ENCODE data around the gene CCDC28A. TPM values are rescaled to one million over a fixed set of nuclear protein-coding genes. Genes with fewer than 3 reads are reported as not detected.

Gene CCDC28A
- polyA plus RNA-seq, 3 donors: 16.6 to 53.3 (median 42.6) TPM

DNA sequence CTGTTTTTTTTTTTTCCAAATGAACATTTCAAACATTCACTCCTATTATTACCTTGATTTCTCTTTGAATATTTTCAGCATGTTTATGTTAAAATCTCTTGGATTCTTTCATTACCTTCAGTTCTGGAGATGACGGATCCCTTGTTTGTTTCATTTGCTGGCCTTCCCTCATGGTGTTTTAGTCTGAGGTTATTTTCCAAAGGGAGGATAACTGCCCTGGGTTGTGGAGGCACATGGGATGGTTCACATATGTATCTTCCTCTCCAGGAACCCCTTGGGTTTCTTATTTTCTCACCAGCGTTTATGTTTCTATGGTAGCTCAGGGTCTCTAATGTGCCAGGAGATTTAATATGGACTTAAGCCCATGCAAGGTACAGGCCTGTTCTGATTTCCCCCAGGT is 58.6 kb downstream of the CCDC28A start:
- no peaks in the 10 kb centered on the region for H3K27me3 ChIP-seq (ENCODE audit: control insufficient read depth in 2 of 2, insufficient read depth in 2 of 2, low read length in 2 of 2)
- no peaks in the 10 kb centered on the region for H4K20me1 ChIP-seq (ENCODE audit: insufficient read depth, low read length)
- H3K9me3 ChIP-seq (replicated peaks in 1 of 2; ENCODE audit: control insufficient read depth in 1 of 2, insufficient read depth in 1 of 2, low read length in 2 of 2): no peaks in the 10 kb centered on the region
- H3K4me1 Mint-ChIP-seq: no peaks in the 10 kb centered on the region
- peaks cover 0 to 12% (median 4%) of the 10 kb centered on the region in 7 donors for H3K9me3 Mint-ChIP-seq
- WGBS (ENCODE audit: insufficient coverage): no CpG with 5 or more reads among the region's 2 CpGs
- H3K9ac ChIP-seq (ENCODE audit: insufficient read depth, low read length, poor library complexity, severe bottlenecking): no peak overlapping the region
- TF ChIP-seq, protein P1, sequence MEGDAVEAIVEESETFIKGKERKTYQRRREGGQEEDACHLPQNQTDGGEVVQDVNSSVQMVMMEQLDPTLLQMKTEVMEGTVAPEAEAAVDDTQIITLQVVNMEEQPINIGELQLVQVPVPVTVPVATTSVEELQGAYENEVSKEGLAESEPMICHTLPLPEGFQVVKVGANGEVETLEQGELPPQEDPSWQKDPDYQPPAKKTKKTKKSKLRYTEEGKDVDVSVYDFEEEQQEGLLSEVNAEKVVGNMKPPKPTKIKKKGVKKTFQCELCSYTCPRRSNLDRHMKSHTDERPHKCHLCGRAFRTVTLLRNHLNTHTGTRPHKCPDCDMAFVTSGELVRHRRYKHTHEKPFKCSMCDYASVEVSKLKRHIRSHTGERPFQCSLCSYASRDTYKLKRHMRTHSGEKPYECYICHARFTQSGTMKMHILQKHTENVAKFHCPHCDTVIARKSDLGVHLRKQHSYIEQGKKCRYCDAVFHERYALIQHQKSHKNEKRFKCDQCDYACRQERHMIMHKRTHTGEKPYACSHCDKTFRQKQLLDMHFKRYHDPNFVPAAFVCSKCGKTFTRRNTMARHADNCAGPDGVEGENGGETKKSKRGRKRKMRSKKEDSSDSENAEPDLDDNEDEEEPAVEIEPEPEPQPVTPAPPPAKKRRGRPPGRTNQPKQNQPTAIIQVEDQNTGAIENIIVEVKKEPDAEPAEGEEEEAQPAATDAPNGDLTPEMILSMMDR (IDR thresholded peaks at IDR 0.05): no peak
- no peak overlapping the region for H3K4me3 ChIP-seq (replicated peaks in 1 of 3; ENCODE audit: low read depth in 2 of 3, low read length in 3 of 3)
- H3K27ac Mint-ChIP-seq: no peak overlapping the region
- no peaks in the 10 kb centered on the region for H3K36me3 ChIP-seq (replicated peaks in 1 of 2; ENCODE audit: control insufficient read depth in 1 of 2, insufficient read depth in 2 of 2, low read length in 2 of 2)
- peaks cover 0 to 3% (median under 1%) of the 10 kb centered on the region in 3 donors for H3K27me3 Mint-ChIP-seq (ENCODE audit: low read depth in 3 of 3)
- no peaks in the 10 kb centered on the region for H3K4me1 ChIP-seq (ENCODE audit: control insufficient read depth in 1 of 2, insufficient read depth in 2 of 2, low read length in 2 of 2)
- no peak overlapping the region for H2AFZ ChIP-seq (ENCODE audit: insufficient read depth, low read depth, low read length, poor library complexity, severe bottlenecking)
- intact Hi-C loops (cut with micrococcal nuclease): no loop called here
- H3K4me2 ChIP-seq (replicated peaks; ENCODE audit: extremely low read depth, low read length, poor library complexity, severe bottlenecking): no peak overlapping the region
- H3K79me2 ChIP-seq (ENCODE audit: insufficient read depth, low read length): no peaks in the 10 kb centered on the region
- no peak for DNase-seq
- no peak overlapping the region for H3K27ac ChIP-seq (ENCODE audit: low read depth in 1 of 2, low read length in 2 of 2)
- no peaks in the 10 kb centered on the region for H3K36me3 Mint-ChIP-seq
- H3K4me3 Mint-ChIP-seq: no peak overlapping the region

DNA sequence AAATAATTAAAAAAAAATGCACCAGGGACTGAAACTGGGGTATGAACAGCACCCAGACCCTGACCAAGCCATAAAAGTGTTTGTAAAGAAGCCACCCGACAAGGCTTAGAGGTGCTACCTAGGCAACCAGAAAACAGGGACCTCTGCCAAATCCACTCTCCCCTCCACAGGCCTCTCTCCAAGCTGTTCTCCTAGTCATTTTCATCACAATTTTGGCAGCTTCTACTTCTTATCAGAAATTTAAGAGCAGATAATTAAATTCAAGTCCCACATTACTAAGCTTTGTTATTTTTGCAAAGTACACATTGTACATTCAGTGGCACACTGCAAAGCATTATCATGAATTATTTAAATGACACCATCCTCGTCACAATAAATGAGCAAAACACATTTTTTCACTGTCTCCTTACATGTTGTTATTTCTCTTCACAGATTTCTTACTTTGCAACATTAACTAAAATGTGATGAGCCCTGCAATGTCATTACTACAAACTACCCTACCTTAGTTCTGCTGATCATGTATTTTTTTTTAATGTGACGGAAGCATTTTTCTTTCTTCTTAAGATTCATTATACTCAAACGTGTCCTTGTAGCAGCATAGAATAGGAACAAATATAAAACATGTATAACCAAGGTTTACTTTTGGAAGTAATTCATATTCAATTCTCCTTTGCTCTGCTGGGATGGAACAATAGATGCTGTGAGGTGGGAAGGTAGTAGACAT is 60.4 kb downstream of the CCDC28A start:
- intact Hi-C loops (cut with micrococcal nuclease): no loop called here
- TF ChIP-seq, protein P1 (IDR thresholded peaks at IDR 0.05): no peak
- 92% methylated on average over 2 of the region's 4 CpGs for WGBS (ENCODE audit: insufficient coverage)
- H3K79me2 ChIP-seq (ENCODE audit: insufficient read depth, low read length): no peaks in the 10 kb centered on the region
- H3K36me3 ChIP-seq (replicated peaks in 1 of 2; ENCODE audit: control insufficient read depth in 1 of 2, insufficient read depth in 2 of 2, low read length in 2 of 2): no peaks in the 10 kb centered on the region
- H4K20me1 ChIP-seq (ENCODE audit: insufficient read depth, low read length): no peaks in the 10 kb centered on the region
- no peak overlapping the region for H3K4me2 ChIP-seq (replicated peaks; ENCODE audit: extremely low read depth, low read length, poor library complexity, severe bottlenecking)
- no peak overlapping the region for H3K27ac ChIP-seq (ENCODE audit: low read depth in 1 of 2, low read length in 2 of 2)
- no peak overlapping the region for H3K4me3 ChIP-seq (replicated peaks in 1 of 3; ENCODE audit: low read depth in 2 of 3, low read length in 3 of 3)
- no peaks in the 10 kb centered on the region for H3K4me1 ChIP-seq (ENCODE audit: control insufficient read depth in 1 of 2, insufficient read depth in 2 of 2, low read length in 2 of 2)
- H3K27ac Mint-ChIP-seq: no peak overlapping the region
- H3K36me3 Mint-ChIP-seq: no peaks in the 10 kb centered on the region
- DNase-seq: no peak
- H3K27me3 ChIP-seq (ENCODE audit: control insufficient read depth in 2 of 2, insufficient read depth in 2 of 2, low read length in 2 of 2): no peaks in the 10 kb centered on the region
- no peak overlapping the region for H2AFZ ChIP-seq (ENCODE audit: insufficient read depth, low read depth, low read length, poor library complexity, severe bottlenecking)
- no peak overlapping the region for H3K4me3 Mint-ChIP-seq
- no peaks in the 10 kb centered on the region for H3K9me3 ChIP-seq (replicated peaks in 1 of 2; ENCODE audit: control insufficient read depth in 1 of 2, insufficient read depth in 1 of 2, low read length in 2 of 2)
- no peaks in the 10 kb centered on the region for H3K4me1 Mint-ChIP-seq
- H3K27me3 Mint-ChIP-seq (ENCODE audit: low read depth in 3 of 3): peaks cover 0 to 3% (median 2%) of the 10 kb centered on the region in 3 donors
- H3K9ac ChIP-seq (ENCODE audit: insufficient read depth, low read length, poor library complexity, severe bottlenecking): no peak overlapping the region
- peaks cover 0 to 12% (median 4%) of the 10 kb centered on the region in 7 donors for H3K9me3 Mint-ChIP-seq
